GM19193 (cell line): ENCODE measurements around the gene CHRNB1.

Source experiments
- POLR2A ChIP-seq: IDR thresholded peaks from 4 replicates; pipeline ENCODE4 v1.6.1; 2011; ENCODE audit not compliant: insufficient read depth, insufficient read length; ENCODE audit errors: extremely low read depth

CHRNB1 gene

GRCh38 chr17:7440113-7440833 lies 4.6 kb upstream of the CHRNB1 start:
- no peak for TF ChIP-seq POLR2A

GRCh38 chr17:7440834-7441195 lies 4.0 kb upstream of the CHRNB1 start:
- peak; percentile 5 for TF ChIP-seq POLR2A

GRCh38 chr17:7441266-7441665 lies 3.6 kb upstream of the CHRNB1 start:
- TF ChIP-seq POLR2A = no peak

GRCh38 chr17:7442142-7442541 lies 2.7 kb upstream of the CHRNB1 start:
- TF ChIP-seq POLR2A = no peak

- no peak for TF ChIP-seq POLR2A
These were observed 1.1 kb upstream of the CHRNB1 start for GRCh38 chr17:7443499-7444485.

- TF ChIP-seq POLR2A = no peak
These were observed 733 bp downstream of the CHRNB1 start for GRCh38 chr17:7445619-7445968.

- no peak for TF ChIP-seq POLR2A
These were observed 3.6 kb downstream of the CHRNB1 start for GRCh38 chr17:7448461-7448860.

- no peak for TF ChIP-seq POLR2A
These were observed 15.2 kb downstream of the CHRNB1 start for GRCh38 chr17:7459961-7460545.

GRCh38 chr17:7460850-7461660 lies 16.2 kb downstream of the CHRNB1 start:
- TF ChIP-seq POLR2A = no peak

- no peak for TF ChIP-seq POLR2A
These were observed 17.9 kb downstream of the CHRNB1 start for GRCh38 chr17:7462474-7463371.

- TF ChIP-seq POLR2A = no peak
These were observed 18.5 kb downstream of the CHRNB1 start for GRCh38 chr17:7463372-7463846.

GRCh38 chr17:7464081-7464480 lies 19.2 kb downstream of the CHRNB1 start:
- no peak for TF ChIP-seq POLR2A

- no peak for TF ChIP-seq POLR2A
These were observed 20.9 kb downstream of the CHRNB1 start for GRCh38 chr17:7465597-7466275.

GRCh38 chr17:7466318-7466638 lies 21.4 kb downstream of the CHRNB1 start:
- TF ChIP-seq POLR2A = no peak
